Ascending aorta (tissue), 2 donors: ENCODE measurements around the gene ACOXL. TPM values are rescaled to one million over a fixed set of nuclear protein-coding genes. Genes with fewer than 3 reads are reported as not detected.

Experiments
- DNase-seq, 2 donors: peaks; one replicate each; pipeline ENCODE4 v3.0.0-alpha.2; 2019; ENCODE audit warnings: low spot score in 2 of 2
- H3K27ac ChIP-seq, 2 donors: fragments of 200-600 bp; sonication (generic); one replicate each; pipeline ENCODE4 v1.5.1; 2016 to 2017; ENCODE audit warnings: mild to moderate bottlenecking in 1 of 2
- H3K27me3 ChIP-seq: fragments of 200-600 bp; sonication (generic); one replicate; pipeline ENCODE4 v1.5.1; 2017
- H3K36me3 ChIP-seq, 2 donors: fragments of 200-600 bp; sonication (generic); one replicate each; pipeline ENCODE4 v1.5.1; 2016
- H3K4me1 ChIP-seq, 2 donors: fragments of 200-600 bp; sonication (generic); one replicate each; pipeline ENCODE4 v1.5.1; 2016 to 2017; ENCODE audit warnings: mild to moderate bottlenecking in 1 of 2
- H3K4me3 ChIP-seq, 2 donors: fragments of 200-600 bp; sonication (generic); one replicate each; pipeline ENCODE4 v1.5.1; 2016 to 2017; ENCODE audit warnings: mild to moderate bottlenecking in 1 of 2
- H3K9me3 ChIP-seq, 2 donors: fragments of 200-600 bp; sonication (generic); one replicate each; pipeline ENCODE4 v1.5.1; 2016
- intact Hi-C: fragments of 100-400 bp; cut with DNase I; formaldehyde crosslinking; loops from one replicate; pipeline ENCODE4 v1.15.1; 2023
- total RNA-seq: library from RNA; depleted of rRNA; stranded (reverse); fragments of >200 nt; gene quantifications from one replicate; pipeline ENCODE4 v1.1.0, GENCODE V29; 2016
- TF ChIP-seq, protein P1 (sequence below), 3 experiments: fragments of 200-600 bp in 2 of 3; fragments of 450-650 bp in 1 of 3; sonication (generic) in 2 of 3; IDR thresholded peaks; one replicate each; pipeline ENCODE4 v1.5.1; 2016 to 2019; ENCODE audit warnings: antibody characterized with exemption in 3 of 3, mild to moderate bottlenecking in 1 of 3, moderate library complexity in 1 of 3

The ACOXL gene
- total RNA-seq, 1 donor from 2014 or later, result not detected

DNA sequence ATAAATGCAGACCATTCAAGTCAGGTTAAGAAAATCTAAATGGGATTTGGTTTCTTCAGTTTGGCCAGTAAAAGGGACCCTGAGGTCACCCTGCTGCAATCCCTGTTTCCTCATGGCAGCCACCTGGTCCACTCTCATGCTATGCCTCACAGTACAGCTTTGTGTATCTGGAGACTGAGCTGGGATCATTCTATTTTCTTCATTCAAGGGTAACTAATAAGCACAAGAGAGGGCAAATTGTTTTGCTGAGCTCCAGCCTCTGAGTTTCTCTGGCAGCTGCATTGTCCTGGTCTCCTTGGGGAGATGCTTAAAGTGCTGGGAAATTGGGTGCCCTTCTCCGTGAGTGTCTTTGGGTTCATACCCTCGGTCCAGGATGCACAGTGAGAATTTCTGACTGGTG is 369.8 kb downstream of the ACOXL start:
- TF ChIP-seq, protein P1, sequence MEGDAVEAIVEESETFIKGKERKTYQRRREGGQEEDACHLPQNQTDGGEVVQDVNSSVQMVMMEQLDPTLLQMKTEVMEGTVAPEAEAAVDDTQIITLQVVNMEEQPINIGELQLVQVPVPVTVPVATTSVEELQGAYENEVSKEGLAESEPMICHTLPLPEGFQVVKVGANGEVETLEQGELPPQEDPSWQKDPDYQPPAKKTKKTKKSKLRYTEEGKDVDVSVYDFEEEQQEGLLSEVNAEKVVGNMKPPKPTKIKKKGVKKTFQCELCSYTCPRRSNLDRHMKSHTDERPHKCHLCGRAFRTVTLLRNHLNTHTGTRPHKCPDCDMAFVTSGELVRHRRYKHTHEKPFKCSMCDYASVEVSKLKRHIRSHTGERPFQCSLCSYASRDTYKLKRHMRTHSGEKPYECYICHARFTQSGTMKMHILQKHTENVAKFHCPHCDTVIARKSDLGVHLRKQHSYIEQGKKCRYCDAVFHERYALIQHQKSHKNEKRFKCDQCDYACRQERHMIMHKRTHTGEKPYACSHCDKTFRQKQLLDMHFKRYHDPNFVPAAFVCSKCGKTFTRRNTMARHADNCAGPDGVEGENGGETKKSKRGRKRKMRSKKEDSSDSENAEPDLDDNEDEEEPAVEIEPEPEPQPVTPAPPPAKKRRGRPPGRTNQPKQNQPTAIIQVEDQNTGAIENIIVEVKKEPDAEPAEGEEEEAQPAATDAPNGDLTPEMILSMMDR (IDR thresholded peaks at IDR 0.05), result no peak
- no peaks in the 10 kb centered on the region for H3K36me3 ChIP-seq
- H3K27me3 ChIP-seq, result no peaks in the 10 kb centered on the region
- no peak overlapping the region for H3K27ac ChIP-seq
- H3K4me1 ChIP-seq, result no peaks in the 10 kb centered on the region
- H3K9me3 ChIP-seq, result no peaks in the 10 kb centered on the region
- no peak overlapping the region for H3K4me3 ChIP-seq
- DNase-seq, result no peak
- intact Hi-C loops, result no loop called here

DNA sequence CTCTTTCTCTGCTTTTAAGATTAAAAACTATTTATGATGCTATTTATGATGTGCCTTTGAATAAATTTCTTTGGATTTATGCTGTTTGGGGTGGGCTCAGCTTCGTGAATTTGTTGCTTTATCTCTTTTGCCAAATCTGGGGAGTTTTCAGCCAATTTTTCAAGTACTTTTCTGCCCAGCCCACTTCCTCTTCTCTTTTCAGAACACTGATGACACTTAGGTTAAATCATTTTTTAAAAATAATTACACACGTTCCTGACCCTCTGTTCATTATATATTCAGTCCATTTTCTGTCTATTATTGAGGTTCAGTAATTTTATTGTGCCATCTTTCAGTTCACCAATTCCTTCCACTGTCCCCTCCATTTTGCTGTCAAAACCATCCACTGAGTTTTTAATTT is 373.6 kb downstream of the ACOXL start:
- TF ChIP-seq, protein P1 (IDR thresholded peaks at IDR 0.05), result no peak
- no peak for DNase-seq
- Histone ChIP-seq H3K27ac (no peak overlapping the region), H3K4me3 (no peak overlapping the region), H3K36me3 (no peaks in the 10 kb centered on the region), H3K9me3 (no peaks in the 10 kb centered on the region), H3K27me3 (no peaks in the 10 kb centered on the region), H3K4me1 (no peaks in the 10 kb centered on the region)
- intact Hi-C loops, result no loop called here

DNA sequence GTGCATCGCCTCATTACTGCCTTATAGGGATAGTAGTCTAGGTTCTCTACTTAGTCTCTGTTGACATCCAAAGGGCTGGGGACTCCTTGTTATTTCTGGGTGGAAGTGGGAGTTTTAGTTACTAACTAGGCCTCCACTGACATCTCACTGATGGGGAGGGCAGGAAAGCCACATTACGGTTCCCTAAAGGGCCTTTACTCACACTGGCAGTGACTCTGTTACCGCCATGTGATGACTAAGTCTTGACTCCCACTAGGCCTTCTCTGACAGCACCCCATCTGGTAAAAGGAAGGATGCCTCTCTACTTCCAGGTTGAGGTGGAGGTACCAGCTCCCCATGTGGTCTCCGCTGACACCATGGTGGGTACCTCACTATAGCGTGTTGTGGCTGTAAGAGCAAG is 374.3 kb downstream of the ACOXL start:
- no peak for DNase-seq
- Histone ChIP-seq H3K36me3 (no peaks in the 10 kb centered on the region), H3K4me1 (no peaks in the 10 kb centered on the region), H3K9me3 (no peaks in the 10 kb centered on the region), H3K27me3 (no peaks in the 10 kb centered on the region), H3K4me3 (no peak overlapping the region), H3K27ac (no peak overlapping the region)
- TF ChIP-seq, protein P1 (IDR thresholded peaks at IDR 0.05), result no peak
- intact Hi-C loops, result no loop called here

DNA sequence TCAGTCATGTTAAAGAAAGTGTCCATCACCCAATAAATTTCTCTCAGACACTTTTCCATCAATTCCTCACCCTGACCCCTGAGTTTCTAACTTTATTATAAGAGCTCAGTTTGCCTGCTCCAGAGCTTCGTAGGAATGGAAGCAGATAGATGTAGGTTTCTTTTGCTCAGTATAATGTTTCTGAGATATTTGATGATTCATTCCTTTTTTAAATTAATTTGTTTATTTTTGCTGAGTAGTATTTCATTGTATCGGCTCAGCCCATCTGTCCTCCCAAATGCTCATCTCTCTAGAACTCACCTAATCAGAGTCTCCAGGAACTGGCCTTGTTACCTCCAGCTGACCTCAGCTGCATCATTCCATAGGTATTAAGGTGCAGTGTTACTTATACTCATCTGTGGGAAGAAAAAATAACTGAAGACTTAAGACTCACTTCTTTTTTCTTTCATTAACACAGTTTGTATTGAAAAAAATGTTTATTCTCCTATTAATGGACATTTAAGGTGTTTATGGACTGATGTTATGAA is 376.4 kb downstream of the ACOXL start:
- Histone ChIP-seq H3K9me3 (no peaks in the 10 kb centered on the region), H3K36me3 (no peaks in the 10 kb centered on the region), H3K4me1 (no peaks in the 10 kb centered on the region), H3K27me3 (no peaks in the 10 kb centered on the region), H3K27ac (no peak overlapping the region), H3K4me3 (no peak overlapping the region)
- intact Hi-C loops, result no loop called here
- TF ChIP-seq, protein P1 (IDR thresholded peaks at IDR 0.05), result no peak
- DNase-seq, result no peak

DNA sequence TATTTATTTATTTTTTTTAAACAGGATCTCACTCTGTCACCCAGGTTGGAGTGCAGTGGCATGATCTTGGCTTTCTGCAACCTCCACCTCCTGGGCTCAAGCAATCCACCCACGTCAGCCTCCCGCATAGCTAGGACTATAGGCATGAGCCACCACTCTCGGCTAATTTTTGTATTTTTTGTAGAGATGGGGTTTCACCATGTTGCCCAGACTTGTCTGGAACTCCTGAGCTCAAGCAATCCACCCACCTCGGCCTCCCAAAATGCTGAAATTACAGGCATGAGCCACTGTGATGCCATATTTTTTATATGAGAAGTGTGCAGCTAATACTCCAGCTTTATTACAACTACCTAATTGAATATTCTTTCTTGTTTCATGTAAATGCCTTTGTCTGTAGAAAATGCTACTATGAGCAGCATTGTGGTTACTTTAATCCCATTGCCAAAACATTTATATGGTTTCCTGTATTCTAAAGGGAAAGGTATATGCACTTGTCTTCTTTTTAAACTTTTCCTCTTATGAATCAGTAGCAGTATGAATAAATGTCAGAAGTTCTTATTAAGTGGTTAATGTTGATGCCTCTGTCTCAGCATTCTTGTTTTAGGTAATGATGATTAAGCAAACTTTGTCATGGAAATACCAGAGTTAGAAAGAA is 378.9 kb downstream of the ACOXL start:
- no peak overlapping the region for H3K27ac ChIP-seq
- intact Hi-C loops, result no loop called here
- no peaks in the 10 kb centered on the region for H3K4me1 ChIP-seq
- no peaks in the 10 kb centered on the region for H3K9me3 ChIP-seq
- H3K36me3 ChIP-seq, result no peaks in the 10 kb centered on the region
- no peaks in the 10 kb centered on the region for H3K27me3 ChIP-seq
- TF ChIP-seq, protein P1 (IDR thresholded peaks at IDR 0.05), result no peak
- no peak for DNase-seq
- no peak overlapping the region for H3K4me3 ChIP-seq
